GM12873 (cell line): ENCODE results near the gene NEK11.

ENCODE experiments used
- TF ChIP-seq, protein P1 (sequence below): IDR thresholded peaks from 2 replicates; pipeline ENCODE4 v1.5.1; 2012; ENCODE audit warnings: low read depth, mild to moderate bottlenecking, moderate library complexity, low read length, control low read depth; ENCODE audit not compliant: insufficient read depth; ENCODE audit errors: missing control alignments

NEK11 gene

DNA sequence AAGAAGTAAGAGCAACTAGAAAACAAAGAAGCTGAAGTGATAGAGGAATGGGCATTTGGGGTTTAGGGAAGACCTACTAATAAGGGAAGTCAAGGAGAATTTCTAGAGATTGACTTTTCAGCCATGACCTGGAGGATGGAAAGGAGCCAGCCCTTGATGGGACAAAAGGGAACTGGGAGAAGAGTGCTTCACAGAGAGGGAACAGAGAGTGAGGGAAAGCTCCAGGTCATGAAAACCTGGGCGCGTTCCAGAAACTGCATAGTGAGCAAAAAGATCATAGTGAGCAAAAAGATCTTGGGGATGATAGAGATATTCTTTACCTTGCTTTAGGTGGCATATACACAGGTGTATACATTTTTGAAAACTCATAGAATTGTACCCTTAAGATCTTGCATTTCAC lies 211.8 kb downstream of the NEK11 start:
- TF ChIP-seq, protein P1, sequence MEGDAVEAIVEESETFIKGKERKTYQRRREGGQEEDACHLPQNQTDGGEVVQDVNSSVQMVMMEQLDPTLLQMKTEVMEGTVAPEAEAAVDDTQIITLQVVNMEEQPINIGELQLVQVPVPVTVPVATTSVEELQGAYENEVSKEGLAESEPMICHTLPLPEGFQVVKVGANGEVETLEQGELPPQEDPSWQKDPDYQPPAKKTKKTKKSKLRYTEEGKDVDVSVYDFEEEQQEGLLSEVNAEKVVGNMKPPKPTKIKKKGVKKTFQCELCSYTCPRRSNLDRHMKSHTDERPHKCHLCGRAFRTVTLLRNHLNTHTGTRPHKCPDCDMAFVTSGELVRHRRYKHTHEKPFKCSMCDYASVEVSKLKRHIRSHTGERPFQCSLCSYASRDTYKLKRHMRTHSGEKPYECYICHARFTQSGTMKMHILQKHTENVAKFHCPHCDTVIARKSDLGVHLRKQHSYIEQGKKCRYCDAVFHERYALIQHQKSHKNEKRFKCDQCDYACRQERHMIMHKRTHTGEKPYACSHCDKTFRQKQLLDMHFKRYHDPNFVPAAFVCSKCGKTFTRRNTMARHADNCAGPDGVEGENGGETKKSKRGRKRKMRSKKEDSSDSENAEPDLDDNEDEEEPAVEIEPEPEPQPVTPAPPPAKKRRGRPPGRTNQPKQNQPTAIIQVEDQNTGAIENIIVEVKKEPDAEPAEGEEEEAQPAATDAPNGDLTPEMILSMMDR: no peak

DNA sequence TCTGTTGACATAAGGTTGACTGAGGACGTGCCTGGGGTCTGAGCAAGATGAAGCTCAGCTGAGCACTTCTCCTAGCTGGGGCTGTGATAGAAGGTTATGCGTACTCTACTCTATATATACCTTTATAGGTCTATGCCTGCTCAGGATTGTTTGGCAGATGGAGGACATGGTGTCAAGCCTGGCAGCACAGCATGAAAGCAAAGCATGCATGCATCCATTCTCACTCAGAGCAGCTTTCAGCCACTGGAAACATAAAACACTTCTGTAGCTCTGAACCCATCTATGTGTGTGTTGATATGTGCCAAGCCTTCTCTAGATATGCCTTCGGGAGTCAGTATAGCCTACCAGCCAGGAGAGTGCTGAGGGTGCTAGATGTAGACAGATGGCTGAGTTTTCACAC lies 212.6 kb downstream of the NEK11 start:
- TF ChIP-seq, protein P1: no peak

DNA sequence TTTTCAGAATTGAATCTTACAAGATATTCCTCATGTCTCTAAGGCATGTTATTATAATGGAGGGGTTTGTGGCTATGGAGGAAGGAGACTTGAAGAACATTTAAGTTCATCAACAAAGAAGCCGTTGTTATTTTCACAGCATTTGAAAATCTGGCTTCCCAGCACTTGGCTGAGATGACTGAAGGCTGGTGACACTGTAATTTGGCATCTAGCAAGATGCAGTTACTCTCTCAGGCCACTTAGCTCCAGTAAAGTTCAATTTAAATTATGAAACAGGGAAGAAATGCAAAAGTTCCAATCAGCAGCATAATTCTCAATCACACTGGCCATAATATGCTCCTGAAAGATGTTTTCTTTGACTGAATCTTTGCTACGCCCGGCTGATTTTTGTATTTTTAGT lies 215.5 kb downstream of the NEK11 start:
- TF ChIP-seq, protein P1: peak; percentile 7

DNA sequence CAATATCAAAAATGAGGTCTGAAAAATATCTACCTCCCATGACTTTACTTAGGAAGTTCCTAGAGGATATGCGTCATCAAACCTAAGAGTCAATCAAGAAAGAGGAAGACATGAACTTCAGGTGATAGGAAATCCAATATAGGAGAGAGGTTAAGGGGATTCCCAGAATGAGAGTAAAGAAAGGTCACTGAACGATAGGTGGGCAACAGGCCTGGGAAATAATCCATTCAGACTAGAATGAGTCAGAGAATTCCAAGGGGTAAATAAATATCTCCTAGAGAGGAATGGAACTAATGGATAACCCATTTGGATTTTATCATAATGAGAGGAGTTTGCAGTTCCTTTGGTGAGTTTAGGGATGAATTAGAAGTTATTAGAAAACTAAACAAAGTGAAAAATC lies 223.8 kb downstream of the NEK11 start:
- TF ChIP-seq, protein P1: no peak

DNA sequence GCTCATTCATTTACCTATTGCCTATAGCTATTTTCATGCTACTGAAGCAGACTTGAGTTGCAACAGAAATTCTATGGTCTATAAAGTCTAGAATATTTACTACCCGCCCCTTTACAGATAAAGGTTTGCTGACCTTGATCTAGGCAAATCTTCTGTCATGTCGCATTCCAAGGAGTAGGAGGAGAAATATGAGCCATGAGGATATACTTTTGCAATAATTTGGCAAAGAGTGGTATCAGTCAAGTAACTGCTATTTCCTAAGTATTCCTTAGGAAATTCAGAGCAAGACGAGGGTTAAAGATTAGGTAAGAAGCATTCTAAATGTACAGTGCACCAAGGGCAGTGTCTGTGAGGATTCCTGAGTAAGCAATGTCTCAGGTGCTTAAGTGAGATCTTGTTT lies 233.8 kb downstream of the NEK11 start:
- TF ChIP-seq, protein P1: no peak

DNA sequence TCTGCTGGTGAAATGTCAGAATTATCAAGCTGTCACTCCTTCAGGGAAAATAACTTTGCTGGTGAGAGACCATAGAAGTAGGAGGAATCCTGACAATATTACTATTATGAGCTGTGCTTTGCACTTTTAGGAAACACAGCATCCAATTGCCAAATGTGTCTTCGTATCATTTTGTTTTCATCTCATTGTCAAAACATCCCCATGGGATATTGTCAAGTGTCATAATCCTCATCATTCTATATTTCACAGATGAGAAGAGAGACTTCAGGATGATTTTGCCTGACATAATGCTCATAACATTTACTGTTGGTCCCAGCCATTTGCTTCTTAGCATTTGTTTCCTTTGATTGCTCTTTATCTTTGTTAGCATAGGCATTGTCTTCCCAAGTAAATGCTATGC lies 234.4 kb downstream of the NEK11 start:
- TF ChIP-seq, protein P1: no peak

DNA sequence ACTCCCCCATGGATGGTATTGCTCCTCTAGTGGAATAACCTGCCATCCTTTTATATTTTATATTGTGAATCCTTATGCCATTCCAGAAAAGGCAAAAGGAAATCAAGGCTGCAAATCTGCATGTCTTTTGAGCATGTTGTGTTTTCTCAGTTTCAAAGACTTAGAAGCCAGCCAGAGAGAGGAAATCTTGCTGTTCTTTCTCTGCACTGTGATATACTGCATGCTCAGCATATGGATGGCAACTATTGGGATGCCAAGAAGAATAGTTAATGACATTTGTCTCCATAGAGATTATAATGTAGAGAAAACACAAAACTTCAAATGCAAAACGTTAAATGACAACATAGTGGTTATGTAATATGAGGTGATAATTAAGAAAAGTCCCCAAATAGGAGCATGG lies 248.9 kb downstream of the NEK11 start:
- TF ChIP-seq, protein P1: no peak
